GM18951 (cell line): Measurements from ENCODE around the gene TMEM50A.
"Not testable (repeated sequence)": the region's sequence is repeated elsewhere in the genome, so short reads cannot be mapped to it uniquely, and the experiment has no call there.

Source experiments
- POLR2A ChIP-seq: IDR thresholded peaks from 4 replicates; pipeline ENCODE4 v1.6.1; 2011; ENCODE audit warnings: mild to moderate bottlenecking; ENCODE audit not compliant: insufficient read length, insufficient read depth; ENCODE audit errors: extremely low read depth
- in situ Hi-C: fragments of 300-500 bp; cut with MboI; formaldehyde crosslinking; loops from one replicate; pipeline ENCODE4 v1.12.0; 2022; ENCODE audit warnings: low sequenced_read_pairs, mixed read lengths, inconsistent platforms; ENCODE audit not compliant: unreplicated experiment

TMEM50A gene

GRCh38 chr1:25360596-25361581 is 22.8 kb downstream of the TMEM50A start:
- in situ Hi-C loops, result no loop called here
- no peak for TF ChIP-seq POLR2A

GRCh38 chr1:25361901-25362300 is 23.8 kb downstream of the TMEM50A start:
- in situ Hi-C loops, result no loop called here

GRCh38 chr1:25362634-25363559 is 24.8 kb downstream of the TMEM50A start:
- in situ Hi-C loops, result not testable (repeated sequence)

More at GRCh38 chr1:25361901-25362300, 23.8 kb downstream of the TMEM50A start:
- TF ChIP-seq POLR2A, result no peak

GRCh38 chr1:25369241-25369640 is 31.1 kb downstream of the TMEM50A start:
- in situ Hi-C loops, result no loop called here
- TF ChIP-seq POLR2A, result no peak

- in situ Hi-C loops, result not testable (repeated sequence)
These were observed 31.6 kb downstream of the TMEM50A start for GRCh38 chr1:25369691-25370271.

GRCh38 chr1:25371757-25372156 is 33.6 kb downstream of the TMEM50A start:
- in situ Hi-C loops, result not testable (repeated sequence)

GRCh38 chr1:25378367-25378766 is 40.2 kb downstream of the TMEM50A start:
- in situ Hi-C loops, result not testable (repeated sequence)

GRCh38 chr1:25382543-25382942 is 44.4 kb downstream of the TMEM50A start:
- in situ Hi-C loops, result loop anchor here (5.0 kb wide), 1 partner anchor 70 kb away; no protein-coding TSS in a partner anchor

- in situ Hi-C loops, result loop anchor here (5.0 kb wide), 1 partner anchor 71 kb away; no protein-coding TSS in a partner anchor
These were observed 45.0 kb downstream of the TMEM50A start for GRCh38 chr1:25383090-25383489.

- in situ Hi-C loops, result loop anchor here (5.0 kb wide), 1 partner anchor 72 kb away; no protein-coding TSS in a partner anchor
These were observed 45.7 kb downstream of the TMEM50A start for GRCh38 chr1:25383875-25384274.

- in situ Hi-C loops, result not testable (repeated sequence)
These were observed 49.0 kb downstream of the TMEM50A start for GRCh38 chr1:25387096-25387495.

- in situ Hi-C loops, result not testable (repeated sequence)
These were observed 50.6 kb downstream of the TMEM50A start for GRCh38 chr1:25388691-25389090.

GRCh38 chr1:25389721-25390120 is 51.6 kb downstream of the TMEM50A start:
- in situ Hi-C loops, result not testable (repeated sequence)

GRCh38 chr1:25392841-25393240 is 54.7 kb downstream of the TMEM50A start:
- TF ChIP-seq POLR2A, result no peak
- in situ Hi-C loops, result no loop called here

- in situ Hi-C loops, result loop anchor here (5.0 kb wide), 1 partner anchor 100 kb away; no protein-coding TSS in a partner anchor
These were observed 59.4 kb downstream of the TMEM50A start for GRCh38 chr1:25397549-25397948.

- in situ Hi-C loops, result loop anchor here (5.0 kb wide), 1 partner anchor 101 kb away; no protein-coding TSS in a partner anchor
These were observed 59.9 kb downstream of the TMEM50A start for GRCh38 chr1:25398079-25398478.

- in situ Hi-C loops, result not testable (repeated sequence)
These were observed 65.0 kb downstream of the TMEM50A start for GRCh38 chr1:25402947-25403803.

GRCh38 chr1:25405731-25406305 is 67.7 kb downstream of the TMEM50A start:
- in situ Hi-C loops, result not testable (repeated sequence)
